Central memory CD4-positive, alpha-beta T cell (primary cell): ENCODE data around the gene POMC.
"Not testable (repeated sequence)": the region's sequence is repeated elsewhere in the genome, so short reads cannot be mapped to it uniquely, and the experiment has no call there.

Source experiments
- DNase-seq: peaks from one replicate; pipeline ENCODE4 v3.0.0; 2022

The POMC gene

DNA sequence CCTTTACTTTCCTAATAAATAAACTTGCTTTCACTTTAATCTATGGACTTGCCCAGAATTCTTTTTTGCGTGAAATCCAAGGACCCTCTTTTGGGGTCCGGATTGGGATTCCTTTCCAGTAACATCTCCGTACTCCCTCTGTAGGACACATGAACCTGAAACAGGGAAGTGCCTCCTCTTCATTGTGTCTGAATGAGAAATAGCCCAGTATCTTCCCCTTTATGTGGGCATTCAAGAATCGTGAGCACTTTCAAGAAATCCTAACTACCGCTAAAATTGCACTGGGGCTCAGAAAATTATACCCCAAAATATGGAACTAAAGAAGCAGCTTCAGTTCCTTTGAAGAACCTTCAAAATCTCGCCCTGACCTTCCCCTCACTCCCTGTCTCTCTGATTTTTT, 7.8 kb upstream of the POMC start:
- DNase-seq = no peak

DNA sequence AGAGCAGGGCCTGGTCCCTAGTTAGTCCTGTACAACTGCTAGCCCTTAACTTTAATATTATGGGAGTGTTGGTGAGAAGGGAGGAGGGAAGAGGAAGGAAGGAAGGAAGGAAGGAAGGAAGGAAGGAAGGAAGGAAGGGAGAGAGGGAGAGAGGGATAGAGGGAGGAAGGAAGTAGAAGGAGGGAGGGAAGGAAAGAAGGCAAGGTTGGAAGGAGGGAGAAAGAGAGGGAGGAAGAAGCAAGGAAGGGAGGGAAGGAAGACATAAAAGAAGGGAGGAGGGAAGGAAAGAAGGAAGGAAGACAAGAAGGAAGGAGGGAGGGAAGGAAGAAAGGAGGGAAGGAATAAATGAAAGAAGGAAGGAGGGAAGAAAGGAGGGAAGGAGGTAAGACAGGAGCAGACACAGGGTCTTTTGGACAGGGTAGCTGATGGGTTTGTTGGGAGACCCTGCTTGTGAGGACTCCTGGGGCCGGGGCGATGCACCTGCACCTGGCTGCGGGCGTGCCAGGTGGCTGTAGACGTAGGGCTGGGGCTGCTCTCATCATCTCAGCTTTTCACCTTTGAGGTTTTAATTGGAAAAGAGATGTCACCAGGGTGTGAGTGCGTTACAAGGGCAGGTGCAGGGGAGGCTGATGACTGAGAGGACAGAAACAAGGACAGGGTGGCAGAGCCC, 5.9 kb upstream of the POMC start:
- no peak for DNase-seq

DNA sequence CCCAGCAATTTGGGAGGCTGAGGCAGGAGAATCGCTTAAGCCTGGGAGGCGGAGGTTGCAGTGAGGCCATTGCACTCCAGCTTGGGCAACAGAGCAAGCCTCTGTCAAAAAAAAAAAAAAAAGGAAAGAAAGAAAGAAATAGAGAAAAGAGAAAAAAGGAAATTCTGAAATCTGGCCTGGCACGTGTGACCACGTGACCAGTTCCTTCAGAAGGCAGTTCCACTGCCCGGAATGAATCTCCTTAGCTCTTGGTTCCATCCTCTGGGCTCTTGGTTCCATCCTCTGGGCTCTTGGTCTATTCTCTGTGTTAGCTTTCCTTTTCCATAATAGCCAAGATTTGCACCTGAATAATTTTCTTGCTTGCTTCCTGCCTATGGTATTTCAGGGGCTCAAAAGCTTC, 5.3 kb upstream of the POMC start:
- DNase-seq = no peak

DNA sequence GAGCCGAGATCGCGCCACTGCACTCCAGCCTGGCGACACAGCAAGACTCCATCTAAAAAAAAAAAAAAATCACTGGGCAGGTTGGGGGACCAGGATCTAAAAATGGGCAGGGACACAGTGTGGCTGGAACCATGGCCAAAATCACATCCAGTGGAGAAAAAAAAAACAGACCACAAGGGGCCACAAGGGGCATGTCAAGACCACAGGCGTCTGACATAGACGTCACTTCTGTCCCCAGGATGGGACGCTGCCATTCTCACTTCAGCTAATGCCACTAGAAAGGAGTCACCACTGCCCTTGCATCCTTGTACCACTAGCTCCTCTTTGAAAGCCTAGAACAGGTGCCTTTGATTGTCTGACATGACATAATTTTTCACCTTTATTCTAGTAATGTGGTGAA, 2.5 kb upstream of the POMC start:
- DNase-seq = no peak

DNA sequence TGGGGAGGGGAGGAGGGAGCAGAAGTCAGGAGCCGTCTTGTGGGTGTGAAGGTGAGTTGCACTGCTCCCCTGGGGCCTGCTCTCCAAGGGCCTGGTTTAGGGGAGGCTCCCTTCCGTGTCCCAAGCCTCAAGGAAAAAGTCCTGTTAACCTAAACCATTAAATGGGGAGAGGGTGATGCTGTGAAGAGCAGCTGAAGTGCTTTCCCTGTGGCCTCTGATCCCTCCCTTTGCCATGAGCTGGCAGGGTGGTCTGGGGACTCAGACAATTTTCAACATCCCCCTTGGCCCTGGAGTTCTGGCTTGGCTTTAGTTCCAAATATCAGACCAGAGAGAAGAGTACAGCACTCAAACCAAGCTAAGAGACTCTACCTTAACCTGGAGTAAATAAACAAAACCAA, 692 bp upstream of the POMC start:
- DNase-seq = no peak

DNA sequence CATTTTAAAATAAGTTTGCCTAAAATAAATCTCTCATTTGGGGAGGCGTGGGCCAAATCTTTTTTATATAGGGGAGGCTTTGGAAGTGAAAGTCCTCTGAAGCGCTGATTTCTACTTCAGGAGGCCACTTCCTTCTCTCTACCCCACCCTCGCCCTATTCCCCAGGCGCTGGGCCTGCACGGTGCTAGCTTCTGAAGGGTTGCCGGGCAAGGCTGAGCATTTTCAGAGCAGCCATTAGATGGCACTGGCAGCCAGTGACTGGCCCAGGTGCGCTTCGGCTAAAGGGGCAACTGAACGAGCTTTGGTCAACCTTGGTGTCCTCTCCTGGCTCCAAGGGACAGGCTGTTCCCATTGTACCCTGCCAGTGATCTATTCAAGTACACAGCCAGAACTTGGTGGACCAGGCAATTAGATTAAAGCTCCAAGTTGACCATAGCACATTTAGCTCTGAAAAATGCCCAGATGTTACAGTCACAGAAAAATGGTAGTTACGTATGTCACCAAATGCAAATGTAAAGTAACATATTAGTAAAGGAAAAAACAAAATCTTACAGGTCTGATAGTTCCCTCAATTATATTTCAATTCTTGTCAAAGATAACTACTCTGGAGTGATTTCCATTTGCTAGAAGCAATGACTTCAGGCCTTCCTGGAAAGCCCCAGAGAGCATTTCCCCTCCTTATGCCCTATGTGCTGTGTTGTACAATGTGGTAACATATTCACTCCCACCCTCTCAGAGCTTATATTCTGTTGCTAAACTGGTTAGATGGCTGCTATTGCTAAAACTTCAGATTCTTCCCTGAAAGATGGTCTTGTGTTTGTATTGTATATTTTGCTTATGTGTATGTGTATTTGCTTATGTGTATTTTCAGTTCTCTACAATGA, 2.1 kb downstream of the POMC start:
- DNase-seq = peak; percentile 19

DNA sequence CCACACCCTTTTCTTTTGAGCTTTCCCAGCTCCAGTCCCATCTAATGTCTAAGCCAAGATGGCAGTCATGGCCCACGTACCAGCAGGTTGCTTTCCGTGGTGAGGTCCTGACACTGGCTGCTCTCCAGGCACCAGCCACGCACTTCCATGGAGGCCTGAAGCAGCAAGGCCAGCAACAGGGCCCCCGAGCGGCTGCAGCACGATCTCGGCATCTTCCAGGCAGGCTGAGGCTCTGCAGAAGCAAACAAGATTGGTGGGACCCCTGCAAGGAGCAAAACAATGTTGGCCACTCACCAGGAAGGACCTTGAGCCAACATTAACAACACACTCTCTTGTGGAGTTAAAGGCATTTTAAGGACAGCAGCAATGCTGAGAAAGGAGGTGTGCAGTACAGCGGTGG, 3.8 kb downstream of the POMC start:
- no peak for DNase-seq

DNA sequence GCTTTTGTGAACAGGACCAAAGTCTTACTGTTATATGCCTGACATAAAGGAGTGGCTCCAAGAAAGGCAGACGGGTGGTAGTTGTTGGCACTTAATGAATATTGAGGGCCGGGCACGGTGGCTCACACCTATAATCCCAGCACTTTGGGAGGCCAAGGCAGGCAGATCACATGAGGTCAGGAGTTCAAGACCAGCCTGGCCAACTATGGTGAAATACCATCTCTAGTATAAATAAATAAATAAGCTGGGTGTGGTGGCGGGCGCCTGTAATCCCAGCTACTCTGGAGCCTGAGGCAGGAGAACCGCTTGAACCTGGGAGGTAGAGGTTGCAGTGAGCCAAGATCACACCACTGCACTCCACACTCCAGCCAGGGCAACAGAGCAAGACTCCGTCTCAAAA, 6.3 kb downstream of the POMC start:
- not testable (repeated sequence) for DNase-seq

DNA sequence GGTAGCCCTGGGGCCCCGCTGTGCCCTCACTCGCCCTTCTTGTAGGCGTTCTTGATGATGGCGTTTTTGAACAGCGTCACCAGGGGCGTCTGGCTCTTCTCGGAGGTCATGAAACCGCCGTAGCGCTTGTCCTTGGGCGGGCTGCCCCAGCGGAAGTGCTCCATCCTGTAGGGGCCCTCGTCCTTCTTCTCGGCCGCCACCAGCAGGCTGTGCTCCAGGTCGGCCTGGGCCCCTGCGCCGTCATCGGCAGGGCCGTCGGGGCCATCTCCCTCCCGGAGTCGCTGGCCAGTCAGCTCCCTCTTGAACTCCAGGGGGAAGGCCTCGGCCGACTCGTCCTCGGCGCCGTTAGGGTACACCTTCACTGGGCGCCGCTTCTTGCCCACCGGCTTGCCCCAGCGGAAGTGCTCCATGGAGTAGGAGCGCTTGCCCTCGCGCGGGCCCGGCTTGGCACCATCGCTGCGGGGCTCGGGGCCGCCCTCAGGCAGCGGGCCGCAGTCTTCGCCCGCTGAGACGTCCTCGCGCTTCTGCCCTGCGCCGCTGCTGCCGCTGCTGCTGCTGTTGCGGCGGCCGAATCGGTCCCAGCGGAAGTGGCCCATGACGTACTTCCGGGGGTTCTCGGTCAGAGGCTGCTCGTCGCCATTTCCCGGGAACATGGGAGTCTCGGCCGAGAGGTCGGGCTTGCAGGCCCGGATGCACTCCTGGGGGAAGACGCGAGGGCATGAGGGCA, 7.2 kb downstream of the POMC start:
- peak; percentile 42 for DNase-seq

DNA sequence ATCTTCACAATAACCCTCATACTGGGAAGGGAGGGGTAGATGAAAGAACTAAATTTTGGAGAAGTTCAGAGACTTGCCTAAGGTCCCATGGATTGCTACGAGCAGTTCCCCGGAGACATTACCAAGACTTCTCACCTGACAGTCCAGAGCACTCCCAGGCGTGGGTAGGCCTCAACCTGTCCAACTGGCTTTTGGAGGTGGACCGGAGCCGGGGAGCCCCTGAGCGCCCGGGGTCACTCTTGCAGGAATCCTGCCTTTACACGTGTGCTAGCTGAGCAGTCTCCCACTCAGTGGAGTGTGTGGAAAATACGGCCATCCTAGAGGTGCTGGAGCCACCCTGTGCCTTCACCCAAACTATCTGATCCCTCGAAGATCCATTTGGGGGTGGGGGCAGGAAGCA, 8.0 kb downstream of the POMC start:
- DNase-seq = no peak

DNA sequence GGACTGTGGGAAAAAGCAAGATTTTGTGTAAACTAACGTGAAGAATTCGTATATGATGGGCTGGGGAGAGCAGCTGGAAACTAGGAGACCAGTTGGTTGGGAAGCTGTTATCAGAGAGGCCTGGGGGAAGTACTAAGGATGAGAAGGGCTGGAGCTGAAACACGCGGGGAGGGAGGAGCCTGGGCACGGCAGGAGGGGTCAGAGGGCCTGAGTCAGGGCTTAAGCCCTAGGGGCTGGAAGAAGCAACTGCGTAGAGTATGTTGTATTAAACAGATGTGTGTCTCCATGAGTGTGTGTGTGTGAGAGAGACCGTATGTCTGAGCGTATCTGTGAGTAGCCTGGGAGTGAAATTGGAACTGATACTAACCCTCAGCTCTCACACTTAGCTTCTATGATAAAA, 8.4 kb downstream of the POMC start:
- DNase-seq = no peak

DNA sequence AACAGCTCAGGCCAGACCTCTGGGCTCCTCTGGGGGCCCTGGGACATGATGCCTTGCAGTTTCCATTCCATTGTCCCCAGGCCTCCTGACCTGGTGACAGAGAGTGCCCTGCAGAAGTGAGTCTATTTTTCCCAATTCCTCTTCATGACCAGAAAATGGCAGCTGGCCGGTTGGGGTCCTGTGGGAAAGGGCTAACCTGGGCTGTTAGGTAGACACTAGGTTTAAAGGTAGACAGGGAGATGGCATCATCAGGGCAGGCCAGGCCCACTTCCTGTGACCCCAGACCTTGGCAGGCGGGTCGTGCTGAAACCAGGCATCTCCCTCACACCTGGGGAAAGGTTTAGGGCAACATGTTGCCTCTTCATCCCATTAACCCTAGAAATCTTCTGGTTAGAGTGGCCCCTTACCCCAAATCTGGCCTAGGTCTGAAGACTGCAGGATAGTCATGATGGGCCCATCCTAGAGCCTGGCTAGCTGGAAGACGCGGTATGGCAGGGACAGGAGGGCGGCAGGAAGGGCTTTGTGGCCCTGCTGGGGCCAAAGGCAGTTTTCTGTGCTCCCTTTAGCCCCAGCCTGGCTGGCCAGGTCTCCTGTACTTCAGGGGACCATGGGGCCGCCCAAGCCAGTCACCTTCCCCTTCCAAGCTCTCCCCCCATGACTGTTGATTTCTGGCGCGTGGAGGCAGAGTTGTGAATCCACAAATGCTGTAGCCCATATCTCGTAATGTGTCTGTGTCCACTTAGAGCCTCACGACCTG, 10.1 kb downstream of the POMC start:
- DNase-seq = no peak

DNA sequence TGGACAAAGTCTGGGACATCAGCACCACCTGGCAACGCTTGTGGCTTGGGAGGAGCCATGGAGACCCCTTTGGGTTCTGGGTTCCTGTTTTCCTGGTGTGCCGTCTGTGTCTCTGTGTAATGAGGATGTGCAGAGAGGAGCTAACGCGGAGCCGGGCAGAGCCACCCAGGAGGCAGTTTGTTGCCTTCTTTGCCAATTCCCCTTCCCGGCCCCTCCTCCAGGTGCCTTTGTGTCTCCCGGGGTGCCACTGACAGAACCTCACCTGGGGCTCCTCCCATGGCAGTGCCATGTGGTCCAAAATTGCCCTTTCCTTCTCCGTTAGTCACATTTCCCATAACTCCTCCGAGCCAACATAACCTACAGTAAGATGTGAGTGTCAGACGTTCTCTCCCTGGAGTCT, 13.0 kb downstream of the POMC start:
- DNase-seq = no peak

DNA sequence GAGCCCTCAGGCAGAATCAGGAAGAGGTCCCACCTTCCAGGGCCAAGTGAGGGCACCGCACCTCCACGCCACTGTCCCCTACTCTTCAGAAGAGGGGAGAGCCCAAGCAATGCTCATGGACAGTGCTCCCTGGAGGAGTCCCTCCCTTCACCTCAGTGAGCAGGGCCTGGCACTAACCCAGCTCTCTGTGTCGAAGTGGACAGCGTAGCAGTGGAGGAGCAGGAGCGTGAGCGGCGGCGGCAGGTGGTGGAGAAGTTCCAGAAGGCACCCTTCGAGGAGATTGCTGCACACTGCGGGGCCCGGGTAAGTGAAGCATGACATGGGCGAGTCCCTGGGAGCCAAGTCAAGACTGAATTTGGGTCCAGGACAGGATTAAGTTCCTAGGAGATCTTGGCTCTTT, 16.7 kb downstream of the POMC start:
- DNase-seq = no peak

DNA sequence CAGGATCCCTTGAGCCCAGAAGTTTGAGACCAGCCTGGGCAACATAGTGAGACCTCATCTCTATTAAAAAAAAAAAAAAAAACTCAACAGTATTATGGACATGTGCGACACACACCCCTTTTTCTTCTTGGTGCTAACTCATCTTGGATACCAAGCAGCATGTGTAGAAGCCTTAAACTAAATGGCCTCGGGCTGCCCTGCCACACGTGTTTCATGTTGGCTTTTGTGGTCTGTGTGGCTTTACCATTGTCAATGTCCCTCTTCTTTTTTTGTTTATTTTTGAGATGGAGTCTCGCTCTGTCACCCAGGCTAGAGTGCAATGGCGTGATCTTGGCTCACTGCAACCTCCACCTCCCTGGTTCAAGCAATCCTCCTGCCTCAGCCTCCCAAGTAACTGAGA, 17.4 kb downstream of the POMC start:
- not testable (repeated sequence) for DNase-seq

DNA sequence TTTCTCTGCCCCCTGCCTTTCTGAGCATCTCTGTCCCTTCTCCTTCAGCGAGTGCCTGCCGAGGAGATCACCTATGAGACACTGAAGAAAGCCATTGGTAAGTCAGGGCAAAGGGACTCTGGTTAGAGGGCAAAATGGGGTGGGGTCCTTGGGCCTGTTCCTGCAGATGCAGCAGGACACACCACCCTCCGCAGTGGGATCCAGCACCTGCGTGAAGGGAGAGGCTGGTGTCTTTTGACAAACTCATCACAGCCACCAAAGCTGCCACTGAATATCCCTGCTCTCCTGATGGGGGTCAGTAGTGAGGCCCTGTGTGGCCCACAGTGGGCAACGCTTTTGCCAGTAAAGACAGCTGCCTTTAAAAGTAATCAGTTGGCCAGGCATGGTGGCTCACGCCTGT, 18.7 kb downstream of the POMC start:
- no peak for DNase-seq

DNA sequence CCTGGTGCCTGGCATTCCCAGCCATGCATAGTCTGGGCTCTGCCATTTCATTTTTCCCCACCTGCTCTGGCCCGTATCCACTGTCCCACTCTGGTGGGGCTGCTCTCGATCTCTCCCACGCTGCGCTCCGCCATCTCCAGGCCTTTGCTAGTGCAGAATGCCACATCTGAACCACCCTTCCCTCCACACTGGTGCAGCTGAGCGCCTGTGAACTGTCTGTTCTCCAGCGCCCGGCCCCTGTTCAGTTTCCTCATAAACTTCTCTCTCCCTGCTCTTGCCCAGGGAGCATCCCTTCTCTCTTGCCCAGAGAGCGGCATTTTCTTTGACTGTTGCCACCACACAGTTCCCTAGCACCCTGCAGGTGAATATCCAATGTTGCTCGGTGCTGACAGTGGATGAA, 21.5 kb downstream of the POMC start:
- DNase-seq = no peak

DNA sequence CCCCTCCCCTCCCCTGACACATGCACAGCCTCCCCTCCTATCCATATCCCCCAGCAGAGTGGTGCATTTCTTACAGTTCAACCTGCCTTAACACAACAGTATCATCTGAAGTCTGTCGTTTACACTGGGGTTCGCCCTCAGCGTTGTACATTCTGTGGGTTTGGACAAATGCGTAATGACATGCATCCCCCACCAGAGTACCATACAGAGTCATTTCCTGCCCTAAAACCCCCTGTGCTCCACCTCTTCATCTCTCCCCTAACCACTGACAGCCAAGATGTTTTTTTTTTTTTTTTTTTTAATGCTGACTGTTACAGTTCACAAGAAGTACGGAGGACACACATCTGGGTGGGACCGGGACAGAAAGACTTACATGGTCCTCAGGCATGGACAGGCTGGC, 22.6 kb downstream of the POMC start:
- no peak for DNase-seq

DNA sequence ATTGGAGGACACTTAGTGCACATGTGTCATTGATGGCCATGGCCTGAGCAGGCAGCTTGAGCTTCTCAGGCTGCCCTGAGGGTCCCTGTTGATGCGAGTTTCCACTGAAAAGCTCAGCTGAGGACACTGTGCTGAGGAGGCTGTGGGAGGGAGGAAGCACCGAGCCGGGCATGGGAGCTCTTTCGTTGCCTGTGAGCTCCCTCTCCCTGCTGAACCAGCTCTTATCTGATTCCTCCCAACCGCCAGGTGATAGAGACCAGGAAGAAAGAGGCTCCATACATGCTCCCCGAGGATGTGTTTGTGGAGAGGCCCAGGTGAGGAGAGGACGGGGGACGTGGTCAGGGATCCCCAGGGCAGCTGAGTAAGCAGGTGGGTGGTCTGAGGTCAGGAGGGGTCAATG, 27.3 kb downstream of the POMC start:
- DNase-seq = no peak

DNA sequence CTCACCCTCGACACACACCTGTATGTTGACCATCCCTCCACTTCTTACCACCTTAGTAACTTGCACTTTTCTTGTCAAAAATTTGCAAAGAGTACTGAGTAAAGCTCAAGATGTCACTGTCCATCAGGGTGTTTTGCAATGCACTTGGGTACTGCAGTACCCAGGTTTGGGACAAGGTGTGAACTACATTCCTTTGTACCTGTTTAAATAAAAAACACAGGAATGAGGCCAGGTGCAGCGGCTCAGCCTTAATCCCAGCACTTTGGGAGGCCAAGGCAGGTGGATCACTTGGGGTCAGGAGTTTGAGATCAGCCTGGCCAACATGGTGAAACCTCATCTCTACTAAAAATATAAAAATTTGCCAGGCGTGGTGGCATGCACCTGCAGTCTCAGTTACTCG, 27.8 kb downstream of the POMC start:
- DNase-seq = not testable (repeated sequence)

DNA sequence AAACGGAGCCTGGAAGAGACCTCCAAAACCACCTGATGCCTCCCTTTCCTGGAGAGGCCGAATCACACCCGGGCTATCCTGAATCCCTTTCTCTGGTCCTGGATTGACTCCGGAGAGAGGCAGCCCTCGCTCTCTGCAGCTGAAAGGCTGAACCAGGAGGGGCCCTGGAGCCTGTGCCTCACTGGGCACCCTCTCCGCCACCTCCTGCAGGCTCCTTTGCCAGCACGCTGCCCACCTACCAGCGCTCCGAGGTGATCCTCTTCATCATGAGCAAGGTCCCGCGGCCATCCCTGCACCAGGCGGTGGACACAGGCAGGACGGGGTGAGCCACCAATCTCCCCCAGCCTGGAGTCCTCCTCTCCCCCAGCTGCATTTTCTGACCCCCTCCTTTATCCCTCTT, 35.7 kb downstream of the POMC start:
- no peak for DNase-seq

DNA sequence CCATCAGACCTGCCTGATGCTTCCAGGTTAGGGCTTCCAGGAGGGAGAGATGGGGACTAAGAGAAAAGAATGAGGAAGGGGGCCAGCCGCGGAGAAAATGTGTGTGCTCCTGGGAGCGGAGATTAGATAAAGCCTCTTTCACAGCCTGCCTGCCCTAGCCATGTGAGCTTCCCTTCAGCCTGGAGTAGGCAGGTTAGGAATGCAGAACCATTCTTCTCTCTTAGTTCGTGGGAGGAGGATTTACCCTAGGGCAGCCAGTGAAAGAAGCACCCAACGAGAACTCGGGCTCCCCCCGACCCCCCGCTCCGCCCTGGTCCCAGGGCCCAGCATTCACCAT, 36.1 kb downstream of the POMC start:
- DNase-seq = no peak

DNA sequence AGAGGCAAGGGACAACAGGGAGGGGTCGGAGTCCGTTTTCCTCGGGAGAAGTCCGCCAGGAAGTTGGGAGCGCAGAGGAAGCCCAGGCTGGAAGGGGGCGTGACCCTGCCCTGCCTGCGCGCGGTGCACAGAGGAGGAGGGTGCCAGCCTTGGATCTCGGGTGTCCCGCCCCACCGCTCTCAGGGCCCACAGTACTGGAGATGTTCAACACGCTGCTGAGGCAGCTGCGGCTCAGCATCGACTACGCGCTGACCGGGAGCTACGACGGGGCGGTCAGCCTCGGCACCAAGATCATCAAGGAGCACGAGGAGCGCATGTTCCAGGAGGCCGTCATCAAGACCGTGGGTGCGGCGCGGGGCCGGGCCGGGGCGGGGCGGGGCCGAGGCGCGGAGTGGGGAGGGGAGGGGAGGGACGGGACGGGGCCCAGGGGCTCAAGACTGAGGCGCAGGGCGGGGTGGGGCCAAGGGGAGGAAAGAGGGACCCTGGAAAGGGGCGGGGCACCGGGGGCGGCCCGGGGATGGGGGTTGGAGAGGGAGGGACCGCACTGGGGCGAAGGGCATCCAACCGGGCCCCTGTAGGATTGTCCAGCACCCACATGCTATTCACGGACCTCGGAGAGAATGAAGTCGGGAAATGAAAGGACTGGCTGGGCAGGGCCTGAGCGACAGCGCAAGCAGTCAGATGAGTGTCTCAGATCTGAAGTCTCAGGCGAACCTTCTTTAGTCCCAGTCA, 36.6 kb downstream of the POMC start:
- DNase-seq = no peak
